GM18861 (cell line): ENCODE data around the gene ALG10B.
A peak's percentile ranks its signal among the peaks of the same experiment; 100 is the strongest.
"Not testable (repeated sequence)": the region's sequence is repeated elsewhere in the genome, so short reads cannot be mapped to it uniquely, and the experiment has no call there.

Source experiments
- ATAC-seq: cut with Tn5 transposase; IDR thresholded peaks from one replicate; pipeline ENCODE4 v1.9.1; 2021; ENCODE audit not compliant: unreplicated experiment

ALG10B gene, protein sequence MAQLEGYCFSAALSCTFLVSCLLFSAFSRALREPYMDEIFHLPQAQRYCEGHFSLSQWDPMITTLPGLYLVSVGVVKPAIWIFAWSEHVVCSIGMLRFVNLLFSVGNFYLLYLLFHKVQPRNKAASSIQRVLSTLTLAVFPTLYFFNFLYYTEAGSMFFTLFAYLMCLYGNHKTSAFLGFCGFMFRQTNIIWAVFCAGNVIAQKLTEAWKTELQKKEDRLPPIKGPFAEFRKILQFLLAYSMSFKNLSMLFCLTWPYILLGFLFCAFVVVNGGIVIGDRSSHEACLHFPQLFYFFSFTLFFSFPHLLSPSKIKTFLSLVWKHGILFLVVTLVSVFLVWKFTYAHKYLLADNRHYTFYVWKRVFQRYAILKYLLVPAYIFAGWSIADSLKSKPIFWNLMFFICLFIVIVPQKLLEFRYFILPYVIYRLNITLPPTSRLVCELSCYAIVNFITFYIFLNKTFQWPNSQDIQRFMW

DNA sequence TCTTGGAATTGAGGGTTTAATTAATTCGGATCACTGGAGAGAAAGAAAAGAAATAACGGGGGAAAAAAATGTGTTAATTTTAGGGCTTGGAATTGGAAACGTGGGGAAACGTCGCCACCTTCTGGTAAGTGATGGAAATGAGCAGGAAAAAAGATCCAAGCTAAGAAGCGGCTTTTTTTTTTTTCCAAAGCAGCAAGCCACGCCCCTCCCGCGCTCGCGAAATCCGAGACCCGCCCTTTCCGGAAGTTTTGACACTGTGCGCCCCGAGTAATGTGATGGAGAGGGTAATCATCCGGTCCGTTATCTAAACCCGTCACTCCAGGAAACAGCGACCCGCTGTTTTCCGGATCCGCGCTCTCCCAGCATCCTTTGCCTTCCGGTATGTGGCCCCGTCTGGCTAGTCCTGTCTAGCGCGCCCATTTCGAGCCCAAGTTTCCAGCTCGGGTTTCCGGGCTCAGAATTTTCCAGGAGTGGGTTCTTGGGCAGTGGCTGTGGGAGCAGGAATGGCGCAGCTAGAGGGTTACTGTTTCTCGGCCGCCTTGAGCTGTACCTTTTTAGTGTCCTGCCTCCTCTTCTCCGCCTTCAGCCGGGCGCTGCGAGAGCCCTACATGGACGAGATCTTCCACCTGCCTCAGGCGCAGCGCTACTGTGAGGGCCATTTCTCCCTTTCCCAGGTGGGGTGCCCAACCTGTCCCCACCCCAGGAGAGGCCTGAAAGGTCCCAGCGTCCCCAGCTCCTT is at the start of gene ALG10B:
Gene ALG10B (plus strand): TSS at position 384 of the 739 bp plus-strand sequence. CDS start 120 bp downstream, at position 504.
- ATAC-seq = peak; percentile 100

DNA sequence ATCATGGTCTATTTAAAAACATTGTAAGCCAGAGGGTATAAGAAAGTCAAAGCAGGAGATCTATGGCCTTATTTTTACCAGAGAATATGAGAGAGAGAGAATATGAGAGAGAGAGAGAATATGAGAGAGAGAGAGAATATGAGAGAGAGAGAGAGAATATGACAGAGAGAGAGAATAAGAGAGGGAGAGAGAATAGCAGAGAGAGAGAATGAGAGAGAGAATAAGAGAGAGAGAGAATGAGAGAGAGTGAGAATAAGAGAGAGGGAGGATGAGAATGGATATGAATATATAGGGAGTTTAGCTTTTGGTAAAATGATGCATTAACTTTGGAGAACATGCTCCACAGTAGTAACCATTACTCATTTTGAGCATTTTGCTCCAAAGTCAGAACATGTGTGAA is 48.0 kb upstream of the ALG10B start:
- no peak for ATAC-seq

DNA sequence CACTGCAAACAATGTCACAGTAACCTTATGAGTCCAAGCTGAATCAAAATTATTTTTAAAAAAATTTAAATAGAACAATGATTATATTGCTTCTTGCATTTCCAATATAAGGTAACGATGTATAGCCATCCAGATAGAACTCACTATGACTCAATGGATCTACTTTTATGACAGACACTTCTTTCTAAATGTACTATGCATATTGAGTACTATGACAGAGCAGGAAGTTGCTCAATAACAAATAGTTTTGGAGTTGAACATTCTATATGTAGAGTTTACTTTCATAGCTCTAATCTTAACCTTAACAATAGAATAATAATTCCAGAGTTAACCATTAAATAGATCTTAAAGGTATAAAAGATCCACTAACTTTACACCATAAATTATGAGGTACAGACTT is 46.7 kb upstream of the ALG10B start:
- ATAC-seq = no peak

DNA sequence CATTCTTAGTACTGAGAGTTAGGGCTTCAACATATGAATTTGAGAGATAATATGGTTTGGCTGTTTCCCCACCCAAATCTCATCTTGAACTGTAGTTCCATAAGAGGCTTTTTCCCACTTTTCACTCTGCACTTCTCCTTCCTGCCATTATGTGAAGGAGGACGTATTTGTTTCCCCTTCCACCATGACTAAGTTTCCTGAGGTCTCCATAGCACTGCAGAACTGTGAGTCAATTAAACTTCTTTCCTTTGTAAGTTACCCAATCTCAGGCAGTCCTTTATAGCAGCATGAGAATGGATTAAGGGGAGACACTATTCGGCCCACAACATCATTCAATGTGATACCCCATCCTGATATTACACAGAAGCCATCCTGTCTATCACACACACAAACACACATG is 36.8 kb upstream of the ALG10B start:
- ATAC-seq = no peak

DNA sequence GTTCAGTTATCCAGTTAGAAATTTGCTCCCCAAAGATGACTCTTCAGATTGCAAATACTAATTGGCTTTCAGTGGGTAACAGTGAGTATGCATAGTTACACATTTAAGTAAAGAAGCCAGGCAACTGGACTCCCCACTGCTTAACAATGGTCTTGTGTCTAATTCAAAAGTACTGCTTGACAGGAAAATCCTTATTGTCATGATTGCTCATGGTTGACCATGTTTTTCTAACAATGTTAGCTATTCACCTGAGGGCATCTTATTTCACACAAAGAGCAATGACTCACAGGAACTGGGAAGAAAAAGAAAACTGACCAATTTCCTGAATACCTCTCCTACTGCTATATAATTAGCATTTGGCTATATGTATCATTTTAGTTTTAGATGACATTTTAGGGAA is 33.7 kb upstream of the ALG10B start:
- no peak for ATAC-seq

DNA sequence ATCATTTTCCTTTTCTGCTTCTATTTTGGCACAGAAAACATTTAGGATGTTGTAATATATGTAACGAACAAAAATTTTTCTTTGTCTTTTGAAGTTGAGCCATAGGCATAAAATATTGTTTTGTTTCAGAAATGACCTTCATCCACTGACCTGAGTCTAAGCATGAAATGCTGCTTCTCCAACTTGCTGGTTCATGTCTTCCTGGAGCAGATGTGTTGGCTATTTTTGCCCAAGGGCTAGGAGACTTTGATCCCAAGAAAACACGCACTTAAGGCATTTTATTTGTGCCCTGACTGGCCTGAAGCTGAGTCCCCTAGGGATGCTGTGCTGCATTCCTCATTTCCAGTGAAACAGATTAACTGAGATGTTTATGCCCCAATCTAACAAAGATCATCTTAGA is 27.2 kb upstream of the ALG10B start:
- no peak for ATAC-seq

DNA sequence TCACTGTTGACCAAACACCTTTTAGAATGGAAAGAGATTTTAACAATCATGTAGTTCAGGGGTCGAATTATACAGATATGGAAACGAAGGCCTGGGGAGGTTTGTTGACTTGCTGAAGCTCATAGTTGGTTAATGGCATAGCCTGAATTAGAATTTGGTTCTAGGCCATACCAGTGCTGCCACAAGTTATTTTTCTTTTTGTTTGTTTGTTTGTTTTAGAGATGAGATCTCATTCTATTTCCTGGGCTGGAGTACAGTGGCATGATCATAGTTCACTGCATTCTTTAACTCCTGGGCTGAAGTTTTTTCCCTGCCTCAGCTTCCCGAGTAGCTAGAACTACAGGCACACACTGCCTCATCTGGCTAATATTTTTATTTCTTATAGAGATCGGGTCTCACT is 25.4 kb upstream of the ALG10B start:
- no peak for ATAC-seq

DNA sequence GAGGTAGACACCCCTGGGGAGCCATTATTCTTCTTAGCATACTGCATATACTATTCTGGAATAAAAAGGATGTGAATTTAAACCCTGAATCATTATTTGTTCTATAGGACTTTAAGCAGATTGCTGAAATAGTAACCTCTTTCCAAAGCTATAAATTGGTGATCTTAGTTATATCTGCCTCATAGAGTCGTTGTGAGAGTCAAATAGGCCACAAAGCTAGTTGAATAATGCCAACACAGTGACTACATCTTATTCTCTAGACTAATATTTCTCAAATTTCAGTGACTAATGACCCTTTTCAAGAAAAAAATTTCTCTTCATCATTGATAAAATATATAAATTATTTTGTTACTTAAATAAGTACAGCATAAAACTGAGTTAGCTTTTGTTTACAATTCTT is 13.6 kb upstream of the ALG10B start:
- ATAC-seq = not testable (repeated sequence)

DNA sequence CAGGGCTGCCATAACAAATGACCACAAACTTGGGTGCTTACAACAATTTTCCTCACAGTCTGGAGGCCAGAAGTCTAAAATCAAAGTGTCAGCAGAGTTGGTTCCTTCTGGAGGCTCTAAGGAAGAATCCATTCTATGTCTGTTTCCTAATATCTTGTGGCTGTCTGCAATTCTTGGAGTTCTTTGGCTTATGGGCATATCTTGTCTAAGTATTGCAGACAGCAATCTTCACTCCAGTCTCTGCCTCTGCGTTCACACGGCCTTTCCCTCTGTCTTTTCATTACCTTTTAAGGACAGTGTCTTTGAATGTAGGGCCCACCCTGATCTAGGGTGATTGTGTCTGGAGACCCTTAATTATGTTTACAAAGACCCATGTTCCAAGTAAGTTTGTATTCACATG is 5.4 kb downstream of the ALG10B start:
- not testable (repeated sequence) for ATAC-seq

DNA sequence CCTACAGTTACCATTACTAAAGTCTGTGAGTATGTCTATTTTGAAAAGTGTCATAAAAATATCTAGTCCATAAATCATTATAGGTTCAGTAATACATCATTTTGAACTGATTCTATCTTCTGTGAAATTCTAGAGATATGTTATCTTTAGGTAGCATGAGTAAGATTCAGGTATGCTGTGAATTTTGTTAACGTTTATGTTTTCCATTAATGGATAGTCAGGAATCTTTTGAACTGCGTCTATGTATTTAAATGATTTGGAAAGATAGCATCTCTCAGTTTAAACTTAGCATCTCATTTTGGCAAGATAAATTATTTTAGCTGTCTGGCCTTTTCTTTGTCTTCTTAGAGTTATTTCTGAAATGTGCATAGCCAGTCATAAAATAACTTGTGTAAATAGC is 8.3 kb downstream of the ALG10B start:
- ATAC-seq = no peak

DNA sequence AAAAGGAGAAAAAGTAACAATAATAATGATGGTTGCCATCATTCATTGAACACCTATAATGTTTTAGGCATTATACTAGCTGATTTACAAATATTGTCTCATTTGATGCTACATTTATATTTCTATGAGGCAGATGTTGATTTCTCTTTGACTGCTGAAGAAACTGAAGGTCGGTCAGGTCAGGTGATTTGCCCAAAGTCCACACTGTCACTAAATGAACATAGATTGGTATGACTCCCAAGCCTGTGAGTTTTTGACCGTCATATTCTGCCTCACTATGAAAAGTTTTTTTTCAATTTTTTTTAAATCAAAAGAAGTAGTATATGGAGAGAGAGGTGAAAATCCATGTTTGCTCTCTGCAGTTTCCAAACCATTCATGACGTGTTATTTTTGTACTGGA is 10.8 kb downstream of the ALG10B start:
- ATAC-seq = no peak

DNA sequence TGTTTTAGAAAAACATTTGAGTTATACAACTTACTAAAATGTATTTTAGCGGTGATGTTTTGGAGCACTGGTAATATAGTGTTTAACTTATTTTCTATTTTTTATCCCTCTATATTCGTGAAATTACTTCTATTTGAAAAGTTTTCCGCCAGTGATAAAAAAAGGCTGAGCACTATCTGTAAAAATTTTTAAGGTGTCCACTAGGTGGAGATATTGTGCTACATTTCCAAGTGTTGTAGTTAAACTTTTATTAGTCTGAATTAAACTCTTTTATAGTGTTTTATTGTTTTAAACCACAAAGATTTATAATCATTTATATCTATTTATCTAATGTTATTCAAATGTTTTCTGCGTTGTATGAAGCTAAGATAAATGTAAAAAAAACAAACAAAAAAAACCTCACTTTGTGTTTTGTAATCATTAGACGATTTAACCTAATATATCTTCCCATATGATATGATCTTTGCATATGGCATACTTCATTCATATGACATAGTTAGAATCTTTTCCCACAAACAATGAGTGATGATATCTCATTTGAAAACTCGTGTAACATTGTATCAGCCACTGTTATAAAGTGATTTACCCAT is 11.8 kb downstream of the ALG10B start:
- peak; percentile 51 for ATAC-seq

DNA sequence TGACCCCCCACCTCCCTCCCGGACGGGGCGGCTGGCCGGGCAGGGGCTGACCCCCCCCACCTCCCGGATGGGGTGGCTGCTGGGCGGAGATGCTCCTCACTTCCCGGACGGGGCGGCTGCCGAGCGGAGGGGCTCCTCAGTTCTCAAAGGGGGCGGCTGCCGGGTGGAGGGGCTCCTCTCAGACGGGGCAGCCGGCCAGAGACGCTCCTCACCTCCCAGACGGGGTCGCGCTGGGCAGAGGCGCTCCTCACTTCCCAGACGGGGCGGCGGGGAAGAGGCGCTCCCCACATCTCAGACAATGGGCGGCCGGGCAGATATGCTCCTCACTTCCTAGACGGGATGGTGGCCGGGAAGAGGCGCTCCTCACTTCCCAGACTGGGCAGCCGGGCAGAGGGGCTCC is 13.8 kb downstream of the ALG10B start:
- ATAC-seq = not testable (repeated sequence)

DNA sequence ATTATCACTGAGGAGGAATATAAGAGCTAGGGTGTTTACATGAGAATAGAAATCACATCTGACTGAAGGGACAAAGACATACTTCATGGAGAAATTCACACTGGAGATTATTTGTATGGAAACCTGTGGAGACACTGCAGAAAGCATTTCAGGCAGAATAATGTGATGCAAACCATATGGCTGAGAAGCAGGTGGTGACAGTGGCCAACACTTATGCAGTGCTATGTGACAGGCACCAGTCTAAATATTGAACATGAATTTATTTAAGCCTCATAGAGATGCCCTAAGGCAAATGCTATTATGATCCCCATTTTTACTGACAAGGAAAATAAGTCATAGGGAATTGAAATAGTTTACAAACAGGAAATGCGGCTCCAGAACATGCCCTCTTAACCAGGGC is 16.2 kb downstream of the ALG10B start:
- no peak for ATAC-seq

DNA sequence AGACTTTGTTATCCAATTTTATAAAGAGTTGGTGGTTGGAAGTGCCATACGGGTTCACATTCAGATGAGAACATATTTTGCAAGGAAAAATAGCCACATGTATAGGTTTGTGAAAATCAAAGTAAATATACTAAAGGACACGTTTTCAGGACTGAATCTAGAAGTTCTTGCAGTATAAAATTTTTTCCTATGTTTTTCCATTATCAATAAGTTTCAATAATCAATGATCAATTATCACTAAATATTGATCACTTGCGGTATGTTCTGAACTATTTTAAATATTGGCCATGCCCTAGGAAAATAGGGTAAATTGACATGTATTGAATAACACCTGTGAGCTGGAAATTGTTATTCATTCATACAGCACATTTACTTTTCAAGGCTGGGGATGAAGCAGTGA is 25.9 kb downstream of the ALG10B start:
- ATAC-seq = no peak

DNA sequence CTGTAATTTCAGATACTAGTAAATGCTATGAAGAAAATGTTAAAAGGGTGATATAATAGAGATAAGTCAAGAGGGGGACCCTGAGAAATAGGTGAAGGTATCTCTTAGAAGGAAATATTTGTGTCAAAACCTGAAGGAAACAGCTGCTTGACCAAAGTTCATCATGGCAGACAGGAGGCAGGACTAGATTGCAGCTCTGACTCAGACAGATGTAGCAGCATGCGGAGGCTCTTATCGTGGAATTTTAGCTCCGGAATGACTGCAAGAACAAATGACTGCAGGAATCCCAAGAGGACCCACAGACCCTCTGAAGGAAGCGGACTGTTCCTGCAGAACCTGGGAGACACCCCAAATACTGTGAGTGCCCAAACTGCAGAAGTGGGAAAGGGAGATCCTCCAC is 26.7 kb downstream of the ALG10B start:
- not testable (repeated sequence) for ATAC-seq

DNA sequence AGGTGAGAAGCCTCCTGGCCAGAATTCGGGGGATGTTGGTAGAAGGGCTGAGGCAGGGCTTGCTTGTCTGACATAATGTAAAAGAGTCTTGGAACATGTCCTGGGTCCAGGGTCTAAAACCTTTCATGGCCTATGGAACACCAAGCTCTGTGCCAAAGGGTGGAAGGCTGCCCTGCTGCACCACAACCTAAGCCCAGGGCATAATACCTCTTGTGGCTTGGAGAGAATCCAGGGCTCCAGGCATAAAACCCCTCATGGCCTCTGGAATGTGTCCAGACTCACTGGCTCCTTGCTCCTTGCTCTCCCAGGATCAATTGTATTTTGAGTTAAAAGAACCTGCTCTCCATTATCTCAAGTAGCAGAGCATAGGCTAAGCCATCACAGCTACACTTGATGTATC is 27.3 kb downstream of the ALG10B start:
- ATAC-seq = not testable (repeated sequence)

DNA sequence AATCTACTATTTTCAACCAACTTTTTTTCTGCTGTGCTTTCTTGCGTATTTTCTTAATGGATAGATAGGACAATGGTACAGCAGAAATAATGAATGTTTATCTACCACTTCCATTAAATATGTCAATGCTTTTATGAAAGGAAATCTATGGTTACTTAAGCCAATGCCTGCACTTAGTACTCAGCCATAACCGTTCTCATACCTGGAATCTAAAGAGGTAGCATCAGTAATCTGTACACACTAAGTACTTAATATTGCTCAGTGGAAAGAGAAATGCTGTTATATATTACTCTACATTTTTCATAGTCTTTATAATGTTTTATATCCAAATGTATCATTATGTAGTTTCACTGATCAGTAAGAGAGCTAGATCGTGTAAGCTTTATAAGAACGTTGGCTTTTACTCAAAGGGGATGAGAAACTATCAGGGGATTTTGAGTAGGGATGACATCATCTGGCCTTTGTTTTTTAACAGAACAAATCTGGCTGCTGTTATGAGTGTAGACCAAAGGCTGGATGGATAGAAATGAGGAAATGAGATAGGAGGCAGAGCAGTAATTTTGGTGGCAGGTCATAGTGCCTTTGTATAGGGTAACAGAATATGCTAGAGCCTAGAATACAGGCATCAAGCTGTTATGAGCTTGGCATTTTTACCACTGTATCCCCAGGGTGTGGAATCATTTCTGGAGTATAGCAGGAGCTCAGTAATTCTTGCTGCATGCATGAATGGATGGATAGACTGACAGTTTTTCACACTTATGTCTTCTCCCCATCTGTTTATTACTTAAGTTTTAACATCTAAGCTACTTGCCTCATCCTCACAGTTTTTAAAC is 34.0 kb downstream of the ALG10B start:
- peak; percentile 100 for ATAC-seq

DNA sequence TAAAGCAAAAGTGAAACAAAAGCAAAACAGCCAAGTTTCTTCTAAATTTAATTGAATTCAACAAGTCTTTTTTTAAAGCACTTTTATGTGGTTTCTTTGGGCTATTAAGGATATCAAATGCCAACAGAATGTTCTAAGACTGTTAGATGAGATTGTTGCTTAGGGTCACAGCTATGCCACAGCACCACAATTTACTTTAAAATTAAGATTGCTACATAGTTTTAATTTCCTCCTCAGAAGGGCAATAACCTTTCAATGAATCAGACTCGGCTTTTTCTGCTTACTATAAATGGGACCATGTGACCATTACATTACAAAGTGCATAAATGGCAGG is 34.6 kb downstream of the ALG10B start:
- not testable (repeated sequence) for ATAC-seq

DNA sequence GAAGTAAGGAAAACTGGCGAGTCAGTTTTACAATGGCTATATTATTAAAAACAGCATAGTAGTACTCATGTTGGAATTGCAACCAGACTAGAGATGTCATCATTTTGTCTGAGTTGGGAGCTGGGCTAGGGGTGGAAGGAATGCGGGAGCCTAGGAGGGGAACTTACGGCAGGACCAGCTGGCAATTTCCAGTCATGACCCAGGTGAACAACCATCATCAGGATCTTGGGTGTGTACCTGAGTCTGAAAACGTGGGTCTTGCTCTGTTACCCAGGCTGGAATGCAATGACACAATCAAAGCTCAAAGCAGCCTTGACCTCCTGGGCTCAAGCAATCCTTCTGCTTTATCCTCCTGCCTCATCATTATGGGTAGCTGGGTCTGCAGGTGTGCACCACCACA is 50.9 kb downstream of the ALG10B start:
- ATAC-seq = no peak

DNA sequence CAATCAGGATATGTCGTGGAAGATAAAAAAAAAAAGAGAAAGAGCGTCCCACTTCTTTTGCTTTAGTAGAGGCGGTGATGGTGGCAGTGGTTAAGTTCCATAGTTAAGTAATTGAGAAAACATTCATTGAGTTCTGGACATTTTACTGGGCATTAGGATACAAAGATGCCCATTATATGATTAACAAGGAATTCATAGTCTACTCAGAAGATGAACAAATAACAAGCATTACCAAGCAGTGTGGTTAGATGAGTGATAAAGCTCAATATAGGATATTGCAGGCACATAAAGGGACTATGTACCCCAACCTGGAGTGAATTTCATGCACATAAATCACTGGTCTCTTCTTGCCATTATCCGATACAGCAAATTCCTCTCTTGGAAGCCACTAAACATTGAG is 53.7 kb downstream of the ALG10B start:
- no peak for ATAC-seq
